Measurements from ENCODE around the gene DNAJC5. TPM values are rescaled to one million over a fixed set of nuclear protein-coding genes. Genes with fewer than 3 reads are reported as not detected.

DNAJC5 gene
- total RNA-seq, 1 experiment from 2014 or later = 28.5 TPM

DNA sequence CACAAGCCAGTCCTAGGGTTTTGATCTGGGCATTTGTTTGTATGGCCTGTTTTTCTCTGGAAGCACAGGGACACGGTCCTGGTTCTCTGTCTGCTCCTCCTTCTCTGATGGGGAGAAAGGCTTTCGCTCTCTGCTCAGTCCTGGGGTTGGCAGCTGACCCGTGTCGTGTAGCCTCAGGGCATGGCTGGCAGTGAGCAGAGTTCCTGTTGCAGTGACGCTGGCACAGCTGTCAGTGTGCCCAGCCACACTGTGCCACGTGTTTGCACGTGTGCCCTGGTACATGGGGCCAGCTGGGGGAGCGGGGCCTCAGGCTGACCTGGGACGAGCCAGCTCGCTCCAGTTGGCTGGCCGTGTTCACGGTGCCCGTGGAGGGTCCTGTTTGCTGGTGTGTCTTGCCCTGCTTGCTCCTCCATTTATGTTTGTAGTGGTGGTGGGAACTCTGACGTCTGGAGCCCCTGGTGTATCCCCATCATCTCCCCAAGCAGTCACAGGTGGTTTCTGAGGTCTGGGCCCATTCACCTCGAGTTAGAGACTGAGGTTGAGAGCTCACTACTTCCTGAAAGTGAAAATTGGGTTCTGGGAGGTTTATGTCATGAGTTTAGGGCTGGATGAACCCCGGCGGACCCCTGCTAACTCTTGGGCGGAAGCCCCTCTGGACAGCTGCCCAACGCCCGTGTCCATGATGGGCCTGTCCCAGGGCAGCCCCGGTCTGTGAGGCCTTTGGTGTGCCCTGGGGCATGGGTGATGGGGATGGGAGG lies 10.2 kb upstream of the DNAJC5 start:
- no peaks in the 10 kb centered on the region for H3K4me1 Mint-ChIP-seq
- DNase-seq (ENCODE audit: low spot score) = no peak
- H3K27me3 Mint-ChIP-seq (ENCODE audit: low read depth) = no peaks in the 10 kb centered on the region
- H3K27ac Mint-ChIP-seq = peak overlapping the region; percentile 36; the same call in 1 of the 2 replicates
- ChIA-PET CTCF (no interaction called here), POLR2A (no interaction called here)
- no peak for ATAC-seq
- no peak for TF ChIP-seq ZBTB21 (CRISPR knock-in tag; IDR thresholded peaks at IDR 0.05; ENCODE audit: borderline replicate concordance)
- TF ChIP-seq JAZF1 (CRISPR knock-in tag; IDR thresholded peaks at IDR 0.05) = no peak
- TF ChIP-seq GRHL2 (CRISPR knock-in tag; IDR thresholded peaks at IDR 0.05; ENCODE audit: insufficient replicate concordance, severe bottlenecking) = no peak
- no peak for TF ChIP-seq JUN (CRISPR knock-in tag; IDR thresholded peaks at IDR 0.05)
- TF ChIP-seq, protein P1, sequence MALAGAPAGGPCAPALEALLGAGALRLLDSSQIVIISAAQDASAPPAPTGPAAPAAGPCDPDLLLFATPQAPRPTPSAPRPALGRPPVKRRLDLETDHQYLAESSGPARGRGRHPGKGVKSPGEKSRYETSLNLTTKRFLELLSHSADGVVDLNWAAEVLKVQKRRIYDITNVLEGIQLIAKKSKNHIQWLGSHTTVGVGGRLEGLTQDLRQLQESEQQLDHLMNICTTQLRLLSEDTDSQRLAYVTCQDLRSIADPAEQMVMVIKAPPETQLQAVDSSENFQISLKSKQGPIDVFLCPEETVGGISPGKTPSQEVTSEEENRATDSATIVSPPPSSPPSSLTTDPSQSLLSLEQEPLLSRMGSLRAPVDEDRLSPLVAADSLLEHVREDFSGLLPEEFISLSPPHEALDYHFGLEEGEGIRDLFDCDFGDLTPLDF (CRISPR knock-in tag; IDR thresholded peaks at IDR 0.05) = no peak
- TF ChIP-seq, protein P2, sequence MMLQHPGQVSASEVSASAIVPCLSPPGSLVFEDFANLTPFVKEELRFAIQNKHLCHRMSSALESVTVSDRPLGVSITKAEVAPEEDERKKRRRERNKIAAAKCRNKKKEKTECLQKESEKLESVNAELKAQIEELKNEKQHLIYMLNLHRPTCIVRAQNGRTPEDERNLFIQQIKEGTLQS (CRISPR knock-in tag; conservative IDR thresholded peaks at IDR 0.05) = no peak
- TF ChIP-seq, protein P3, sequence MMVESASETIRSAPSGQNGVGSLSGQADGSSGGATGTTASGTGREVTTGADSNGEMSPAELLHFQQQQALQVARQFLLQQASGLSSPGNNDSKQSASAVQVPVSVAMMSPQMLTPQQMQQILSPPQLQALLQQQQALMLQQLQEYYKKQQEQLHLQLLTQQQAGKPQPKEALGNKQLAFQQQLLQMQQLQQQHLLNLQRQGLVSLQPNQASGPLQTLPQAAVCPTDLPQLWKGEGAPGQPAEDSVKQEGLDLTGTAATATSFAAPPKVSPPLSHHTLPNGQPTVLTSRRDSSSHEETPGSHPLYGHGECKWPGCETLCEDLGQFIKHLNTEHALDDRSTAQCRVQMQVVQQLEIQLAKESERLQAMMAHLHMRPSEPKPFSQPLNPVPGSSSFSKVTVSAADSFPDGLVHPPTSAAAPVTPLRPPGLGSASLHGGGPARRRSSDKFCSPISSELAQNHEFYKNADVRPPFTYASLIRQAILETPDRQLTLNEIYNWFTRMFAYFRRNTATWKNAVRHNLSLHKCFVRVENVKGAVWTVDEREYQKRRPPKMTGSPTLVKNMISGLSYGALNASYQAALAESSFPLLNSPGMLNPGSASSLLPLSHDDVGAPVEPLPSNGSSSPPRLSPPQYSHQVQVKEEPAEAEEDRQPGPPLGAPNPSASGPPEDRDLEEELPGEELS (CRISPR knock-in tag; IDR thresholded peaks at IDR 0.05) = no peak
- TF ChIP-seq ZNF396 (CRISPR knock-in tag; IDR thresholded peaks at IDR 0.05; ENCODE audit: borderline replicate concordance) = no peak
- no peak for TF ChIP-seq GTF2I (CRISPR knock-in tag; conservative IDR thresholded peaks at IDR 0.05)
- no peak for TF ChIP-seq NFE2L1 (CRISPR knock-in tag; IDR thresholded peaks at IDR 0.05)
- H3K9me3 Mint-ChIP-seq = no peaks in the 10 kb centered on the region
- peaks cover 28% of the 10 kb centered on the region for H3K36me3 Mint-ChIP-seq
- no peak overlapping the region for H3K4me3 Mint-ChIP-seq

DNA sequence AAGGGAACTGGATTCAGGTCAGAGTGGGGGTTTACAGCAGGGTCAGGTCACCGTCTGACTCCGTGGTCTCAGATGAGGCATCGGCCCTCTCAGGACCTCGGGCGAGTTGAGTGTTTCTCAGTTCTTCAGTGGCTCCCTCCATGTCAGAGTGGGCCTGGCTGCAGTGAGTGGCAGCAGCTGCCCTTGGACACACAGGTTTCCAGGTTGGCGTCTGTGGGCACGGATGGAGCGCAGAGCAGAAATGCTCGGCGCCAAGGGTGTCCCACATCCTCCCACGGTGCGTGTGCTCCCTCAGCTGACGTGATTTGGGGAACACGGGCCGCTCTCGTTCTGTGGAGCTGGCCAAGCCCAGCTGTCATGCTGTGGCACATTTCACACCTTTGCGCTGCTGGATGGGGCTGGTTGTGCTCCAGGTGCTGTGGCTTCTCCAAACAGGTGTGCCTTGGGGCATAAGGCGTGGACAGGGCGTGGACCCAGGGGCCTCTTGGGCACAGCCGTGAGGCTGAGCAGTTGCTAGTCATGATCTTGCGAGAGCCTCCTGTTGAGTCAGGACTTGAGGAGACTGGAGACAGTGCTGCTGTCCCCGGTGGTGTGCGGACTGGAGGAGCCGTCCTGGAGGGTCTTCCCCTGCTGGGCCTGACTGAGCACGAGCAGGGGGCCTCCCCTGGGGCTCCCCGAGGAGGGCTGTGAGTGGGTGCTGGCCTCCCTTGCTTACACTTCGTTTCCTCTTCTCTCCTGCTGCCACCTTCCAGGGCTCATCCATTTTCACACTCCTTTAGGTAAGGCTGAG lies 9.5 kb upstream of the DNAJC5 start:
- TF ChIP-seq, protein P4, sequence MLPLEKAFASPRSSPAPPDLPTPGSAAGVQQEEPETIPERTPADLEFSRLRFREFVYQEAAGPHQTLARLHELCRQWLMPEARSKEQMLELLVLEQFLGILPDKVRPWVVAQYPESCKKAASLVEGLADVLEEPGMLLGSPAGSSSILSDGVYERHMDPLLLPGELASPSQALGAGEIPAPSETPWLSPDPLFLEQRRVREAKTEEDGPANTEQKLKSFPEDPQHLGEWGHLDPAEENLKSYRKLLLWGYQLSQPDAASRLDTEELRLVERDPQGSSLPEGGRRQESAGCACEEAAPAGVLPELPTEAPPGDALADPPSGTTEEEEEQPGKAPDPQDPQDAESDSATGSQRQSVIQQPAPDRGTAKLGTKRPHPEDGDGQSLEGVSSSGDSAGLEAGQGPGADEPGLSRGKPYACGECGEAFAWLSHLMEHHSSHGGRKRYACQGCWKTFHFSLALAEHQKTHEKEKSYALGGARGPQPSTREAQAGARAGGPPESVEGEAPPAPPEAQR (CRISPR knock-in tag; IDR thresholded peaks at IDR 0.05) = no peak
- TF ChIP-seq ZNF232 (CRISPR knock-in tag; IDR thresholded peaks at IDR 0.05) (no peak), TP53 (CRISPR knock-in tag; IDR thresholded peaks at IDR 0.05) (no peak), KAT7 (CRISPR knock-in tag; IDR thresholded peaks at IDR 0.05; ENCODE audit: borderline replicate concordance) (no peak), NFE2L1 (CRISPR knock-in tag; IDR thresholded peaks at IDR 0.05) (no peak), RELA (CRISPR knock-in tag; IDR thresholded peaks at IDR 0.05; ENCODE audit: borderline replicate concordance) (no peak)
- TF ChIP-seq, protein P5, sequence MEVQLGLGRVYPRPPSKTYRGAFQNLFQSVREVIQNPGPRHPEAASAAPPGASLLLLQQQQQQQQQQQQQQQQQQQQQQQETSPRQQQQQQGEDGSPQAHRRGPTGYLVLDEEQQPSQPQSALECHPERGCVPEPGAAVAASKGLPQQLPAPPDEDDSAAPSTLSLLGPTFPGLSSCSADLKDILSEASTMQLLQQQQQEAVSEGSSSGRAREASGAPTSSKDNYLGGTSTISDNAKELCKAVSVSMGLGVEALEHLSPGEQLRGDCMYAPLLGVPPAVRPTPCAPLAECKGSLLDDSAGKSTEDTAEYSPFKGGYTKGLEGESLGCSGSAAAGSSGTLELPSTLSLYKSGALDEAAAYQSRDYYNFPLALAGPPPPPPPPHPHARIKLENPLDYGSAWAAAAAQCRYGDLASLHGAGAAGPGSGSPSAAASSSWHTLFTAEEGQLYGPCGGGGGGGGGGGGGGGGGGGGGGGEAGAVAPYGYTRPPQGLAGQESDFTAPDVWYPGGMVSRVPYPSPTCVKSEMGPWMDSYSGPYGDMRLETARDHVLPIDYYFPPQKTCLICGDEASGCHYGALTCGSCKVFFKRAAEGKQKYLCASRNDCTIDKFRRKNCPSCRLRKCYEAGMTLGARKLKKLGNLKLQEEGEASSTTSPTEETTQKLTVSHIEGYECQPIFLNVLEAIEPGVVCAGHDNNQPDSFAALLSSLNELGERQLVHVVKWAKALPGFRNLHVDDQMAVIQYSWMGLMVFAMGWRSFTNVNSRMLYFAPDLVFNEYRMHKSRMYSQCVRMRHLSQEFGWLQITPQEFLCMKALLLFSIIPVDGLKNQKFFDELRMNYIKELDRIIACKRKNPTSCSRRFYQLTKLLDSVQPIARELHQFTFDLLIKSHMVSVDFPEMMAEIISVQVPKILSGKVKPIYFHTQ (CRISPR knock-in tag; IDR thresholded peaks at IDR 0.05) = no peak
- TF ChIP-seq, protein P6, sequence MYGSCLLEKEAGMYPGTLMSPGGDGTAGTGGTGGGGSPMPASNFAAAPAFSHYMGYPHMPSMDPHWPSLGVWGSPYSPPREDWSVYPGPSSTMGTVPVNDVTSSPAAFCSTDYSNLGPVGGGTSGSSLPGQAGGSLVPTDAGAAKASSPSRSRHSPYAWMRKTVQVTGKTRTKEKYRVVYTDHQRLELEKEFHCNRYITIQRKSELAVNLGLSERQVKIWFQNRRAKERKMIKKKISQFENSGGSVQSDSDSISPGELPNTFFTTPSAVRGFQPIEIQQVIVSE (CRISPR knock-in tag; IDR thresholded peaks at IDR 0.05; ENCODE audit: borderline replicate concordance) = no peak
- TF ChIP-seq, protein P7, sequence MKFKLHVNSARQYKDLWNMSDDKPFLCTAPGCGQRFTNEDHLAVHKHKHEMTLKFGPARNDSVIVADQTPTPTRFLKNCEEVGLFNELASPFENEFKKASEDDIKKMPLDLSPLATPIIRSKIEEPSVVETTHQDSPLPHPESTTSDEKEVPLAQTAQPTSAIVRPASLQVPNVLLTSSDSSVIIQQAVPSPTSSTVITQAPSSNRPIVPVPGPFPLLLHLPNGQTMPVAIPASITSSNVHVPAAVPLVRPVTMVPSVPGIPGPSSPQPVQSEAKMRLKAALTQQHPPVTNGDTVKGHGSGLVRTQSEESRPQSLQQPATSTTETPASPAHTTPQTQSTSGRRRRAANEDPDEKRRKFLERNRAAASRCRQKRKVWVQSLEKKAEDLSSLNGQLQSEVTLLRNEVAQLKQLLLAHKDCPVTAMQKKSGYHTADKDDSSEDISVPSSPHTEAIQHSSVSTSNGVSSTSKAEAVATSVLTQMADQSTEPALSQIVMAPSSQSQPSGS (CRISPR knock-in tag; IDR thresholded peaks at IDR 0.05; ENCODE audit: borderline replicate concordance, low read depth) = no peak
- no peaks in the 10 kb centered on the region for H3K27me3 Mint-ChIP-seq (ENCODE audit: low read depth)
- H3K36me3 Mint-ChIP-seq = peaks cover 34% of the 10 kb centered on the region
- ATAC-seq (no peak), DNase-seq (ENCODE audit: low spot score) (no peak)
- no peak overlapping the region for H3K27ac Mint-ChIP-seq
- H3K4me1 Mint-ChIP-seq = no peaks in the 10 kb centered on the region
- H3K9me3 Mint-ChIP-seq = no peaks in the 10 kb centered on the region
- ChIA-PET CTCF (no interaction called here), POLR2A (no interaction called here)
- H3K4me3 Mint-ChIP-seq = no peak overlapping the region
